ENCODE results near the gene TOMM6.
"Not testable (repeated sequence)": the region's sequence is repeated elsewhere in the genome, so short reads cannot be mapped to it uniquely, and the experiment has no call there.

The TOMM6 gene

DNA sequence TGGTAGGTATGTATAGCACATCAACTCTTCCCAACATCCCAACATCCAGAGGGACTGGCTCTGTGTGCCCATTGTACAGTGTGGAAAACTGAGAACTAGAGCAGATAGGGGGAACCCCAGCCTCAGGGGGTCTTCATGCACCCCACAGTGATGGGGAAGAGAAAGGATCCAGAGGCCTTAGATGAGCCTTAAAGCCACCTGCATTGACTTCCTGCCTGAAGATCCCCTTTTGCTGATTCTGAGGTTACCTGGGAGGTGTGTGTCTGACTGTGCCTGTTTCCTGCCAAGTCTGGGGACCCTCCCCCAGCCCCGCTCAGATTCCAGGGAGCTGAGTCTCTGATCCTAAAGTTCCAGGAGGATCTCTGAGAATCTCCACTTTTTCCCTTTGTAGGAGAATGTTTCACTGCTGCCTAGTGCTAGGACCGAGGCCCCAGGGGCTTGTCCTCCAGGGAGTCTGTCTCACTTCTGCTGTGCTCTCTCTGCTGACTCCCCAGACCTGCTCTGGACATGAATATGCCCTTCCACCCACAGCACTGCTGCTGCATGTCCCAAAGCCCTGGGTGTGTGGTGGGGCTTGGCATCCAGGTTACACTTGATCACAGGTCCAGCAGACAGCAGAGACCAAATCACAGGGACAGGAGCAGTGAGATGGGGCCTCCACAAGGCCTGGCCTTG is 27.5 kb upstream of the TOMM6 start:
- in situ Hi-C loops (cut with MboI; ENCODE audit: low sequenced_read_pairs), result no loop called here

DNA sequence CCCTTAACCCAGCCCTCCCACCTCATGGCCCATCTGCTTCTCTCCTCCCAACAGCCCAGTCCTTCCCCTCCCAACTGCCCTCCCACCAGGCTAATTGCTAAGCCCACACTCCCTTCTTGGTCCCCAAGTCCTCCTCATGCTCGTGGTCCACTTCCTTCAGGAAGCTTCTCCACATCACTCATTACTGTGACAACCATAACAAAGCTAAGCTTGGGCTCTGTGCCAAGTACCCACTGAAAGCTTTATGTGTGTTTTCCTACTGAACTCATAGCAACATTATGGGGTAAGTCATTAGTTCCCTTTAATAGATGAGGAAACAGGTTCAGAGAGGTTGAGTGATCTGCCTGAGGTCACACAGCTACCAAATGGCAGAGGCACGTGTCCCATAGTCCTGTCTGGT is 24.0 kb upstream of the TOMM6 start:
- in situ Hi-C loops (cut with MboI; ENCODE audit: low sequenced_read_pairs), result no loop called here

DNA sequence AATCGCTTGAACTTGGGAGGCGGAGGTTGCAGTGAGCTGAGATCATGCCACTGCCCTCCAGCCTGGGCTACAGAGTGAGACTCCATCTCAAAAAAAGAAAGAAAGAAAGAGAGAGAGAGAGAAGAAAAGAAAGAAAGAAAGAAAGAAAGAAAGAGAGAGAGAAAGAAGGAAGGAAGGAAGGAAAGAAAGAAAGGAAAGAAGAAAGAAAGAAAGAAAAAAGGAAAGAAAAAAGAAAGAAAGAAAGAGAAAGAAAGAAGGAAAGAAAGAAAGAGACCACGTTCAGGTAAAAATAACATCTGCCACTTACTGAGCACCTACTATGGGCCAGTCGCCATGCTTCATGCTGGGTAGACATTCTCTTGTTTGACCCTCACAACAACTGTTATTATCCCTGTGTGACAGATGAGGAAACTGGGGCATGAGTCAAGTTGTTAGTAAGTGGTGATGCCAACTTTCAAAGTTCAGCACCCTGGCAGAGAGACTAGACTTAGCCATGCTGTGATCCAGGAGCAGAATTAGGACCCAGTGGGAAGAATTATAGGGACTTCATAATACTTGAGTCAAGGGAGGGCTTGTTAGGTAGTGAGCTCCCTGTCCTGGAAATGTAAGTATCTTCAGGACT is 21.3 kb upstream of the TOMM6 start:
- in situ Hi-C loops (cut with MboI; ENCODE audit: low sequenced_read_pairs), result not testable (repeated sequence)

DNA sequence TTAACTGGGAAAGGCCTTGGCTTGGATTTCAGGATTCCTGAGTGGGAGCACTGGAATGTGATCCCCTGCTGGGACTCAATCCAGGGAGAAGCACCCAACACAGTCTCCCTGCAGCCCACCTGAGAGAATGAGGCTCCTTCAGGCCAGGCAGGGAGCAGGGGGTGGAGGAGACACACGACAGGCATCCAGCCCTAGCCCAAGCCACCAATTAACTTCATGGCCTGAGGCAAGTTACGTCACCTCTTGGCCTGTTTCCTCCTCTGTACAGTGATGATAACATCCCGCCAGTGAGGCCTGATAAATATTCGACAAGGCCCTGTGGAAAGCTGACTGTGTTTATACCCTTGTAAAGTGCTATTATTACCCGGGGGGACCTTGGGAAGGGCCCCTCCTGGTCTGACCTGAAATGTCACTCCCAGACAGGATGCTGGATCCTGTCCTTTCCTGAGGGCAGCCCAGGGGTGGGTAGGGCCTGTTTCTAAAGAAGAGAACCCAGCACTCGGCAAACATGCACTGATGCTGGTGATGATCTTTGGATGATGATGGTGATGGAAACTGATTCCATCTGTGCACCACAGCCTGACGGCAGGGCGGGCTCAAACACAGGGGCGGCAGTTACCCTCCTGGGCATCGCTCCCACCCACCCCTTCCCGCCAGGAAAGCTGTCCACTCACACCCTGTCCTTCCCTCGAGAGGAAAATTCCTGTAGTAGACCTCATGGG is 20.2 kb upstream of the TOMM6 start:
- in situ Hi-C loops (cut with MboI; ENCODE audit: low sequenced_read_pairs), result no loop called here

DNA sequence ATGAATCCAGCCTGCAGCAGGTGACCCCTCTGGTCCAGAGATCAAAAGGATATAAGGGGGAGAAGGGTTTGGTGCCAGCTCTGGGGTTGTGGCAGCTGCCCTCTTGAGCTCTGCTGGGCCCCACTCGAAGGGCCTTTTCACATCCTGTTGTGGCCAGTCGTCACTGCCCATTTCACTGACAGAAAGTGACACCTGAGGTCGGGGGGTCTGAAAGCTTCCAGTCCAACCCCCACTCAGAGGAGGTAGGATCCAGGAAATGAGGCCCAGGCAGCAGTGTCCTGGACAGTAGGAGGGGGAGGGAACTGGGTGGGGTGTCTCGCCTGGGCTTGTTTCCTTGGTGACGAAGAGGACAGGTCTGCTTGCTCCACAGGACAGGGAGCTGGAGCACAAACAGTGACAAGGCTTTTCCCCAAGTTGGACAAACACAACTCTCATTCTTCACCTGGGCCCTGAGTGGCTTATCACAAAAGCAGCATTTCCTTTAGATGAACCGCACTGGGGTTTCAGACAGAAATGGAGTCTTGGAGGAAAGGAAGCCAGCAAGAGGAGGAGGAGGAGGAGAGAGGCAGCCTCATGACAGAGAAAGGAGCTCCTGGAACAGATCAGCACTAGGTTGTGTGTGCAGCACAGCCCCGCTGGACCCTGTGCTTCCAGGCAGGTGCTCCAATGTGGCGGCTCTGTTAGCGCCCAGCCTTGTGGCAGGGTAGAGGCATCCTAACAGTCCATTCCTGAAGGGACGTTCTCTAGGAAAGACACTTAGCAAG is 18.8 kb upstream of the TOMM6 start:
- in situ Hi-C loops (cut with MboI; ENCODE audit: low sequenced_read_pairs), result no loop called here

DNA sequence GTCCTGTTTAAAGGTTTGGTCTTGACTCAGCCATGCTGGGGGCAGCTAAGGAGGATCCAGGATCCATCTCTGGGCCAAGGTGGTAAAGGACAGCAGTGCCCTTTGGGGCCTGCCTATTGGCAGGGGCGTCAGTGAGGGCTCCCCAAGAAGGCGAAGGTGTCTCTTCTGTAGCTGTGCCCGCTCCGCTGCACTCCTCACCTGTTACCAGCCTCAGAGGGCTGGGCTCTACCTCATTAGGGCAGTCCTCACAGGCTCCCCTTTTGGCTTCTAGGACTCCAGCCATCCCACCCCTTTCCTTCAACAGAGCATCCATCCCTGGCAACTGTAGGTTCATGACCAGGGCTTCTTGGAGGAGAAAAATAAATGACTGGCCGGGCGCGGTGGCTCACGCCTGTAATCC is 18.1 kb upstream of the TOMM6 start:
- in situ Hi-C loops (cut with MboI; ENCODE audit: low sequenced_read_pairs), result no loop called here

DNA sequence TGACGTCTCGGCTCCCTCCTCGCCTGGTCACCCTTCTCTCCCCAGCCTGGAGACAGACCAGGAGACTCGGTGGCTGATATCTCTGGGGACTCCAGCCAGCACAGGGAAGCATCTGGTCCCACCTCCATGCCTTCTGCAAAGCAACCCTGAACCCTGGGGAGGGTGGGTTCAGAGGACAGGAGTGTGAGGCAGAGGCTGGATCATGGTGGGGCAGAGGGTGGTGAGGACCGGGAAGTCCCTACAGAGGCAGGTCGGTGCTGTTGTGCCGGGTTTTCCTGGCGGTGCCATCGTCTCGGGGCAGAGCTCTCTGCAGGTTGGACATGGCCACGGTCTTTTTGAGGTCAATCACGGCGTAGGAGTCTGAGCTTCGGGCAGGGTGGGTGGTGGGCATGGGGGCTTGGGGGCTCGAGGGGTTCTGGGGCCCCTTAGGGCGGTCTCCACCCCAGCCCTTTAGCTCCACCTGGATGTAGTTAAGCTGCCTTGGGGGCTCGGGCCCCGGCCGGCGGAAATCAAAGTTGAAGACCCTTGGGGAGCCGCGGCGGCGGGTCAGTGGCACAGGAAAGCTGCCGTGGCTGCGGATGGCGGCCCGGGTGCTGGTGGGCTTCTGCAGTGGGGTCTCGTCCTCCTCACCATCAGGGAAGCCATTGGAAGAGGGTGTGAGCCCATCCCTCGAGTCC is 17.0 kb upstream of the TOMM6 start:
- in situ Hi-C loops (cut with MboI; ENCODE audit: low sequenced_read_pairs), result no loop called here

DNA sequence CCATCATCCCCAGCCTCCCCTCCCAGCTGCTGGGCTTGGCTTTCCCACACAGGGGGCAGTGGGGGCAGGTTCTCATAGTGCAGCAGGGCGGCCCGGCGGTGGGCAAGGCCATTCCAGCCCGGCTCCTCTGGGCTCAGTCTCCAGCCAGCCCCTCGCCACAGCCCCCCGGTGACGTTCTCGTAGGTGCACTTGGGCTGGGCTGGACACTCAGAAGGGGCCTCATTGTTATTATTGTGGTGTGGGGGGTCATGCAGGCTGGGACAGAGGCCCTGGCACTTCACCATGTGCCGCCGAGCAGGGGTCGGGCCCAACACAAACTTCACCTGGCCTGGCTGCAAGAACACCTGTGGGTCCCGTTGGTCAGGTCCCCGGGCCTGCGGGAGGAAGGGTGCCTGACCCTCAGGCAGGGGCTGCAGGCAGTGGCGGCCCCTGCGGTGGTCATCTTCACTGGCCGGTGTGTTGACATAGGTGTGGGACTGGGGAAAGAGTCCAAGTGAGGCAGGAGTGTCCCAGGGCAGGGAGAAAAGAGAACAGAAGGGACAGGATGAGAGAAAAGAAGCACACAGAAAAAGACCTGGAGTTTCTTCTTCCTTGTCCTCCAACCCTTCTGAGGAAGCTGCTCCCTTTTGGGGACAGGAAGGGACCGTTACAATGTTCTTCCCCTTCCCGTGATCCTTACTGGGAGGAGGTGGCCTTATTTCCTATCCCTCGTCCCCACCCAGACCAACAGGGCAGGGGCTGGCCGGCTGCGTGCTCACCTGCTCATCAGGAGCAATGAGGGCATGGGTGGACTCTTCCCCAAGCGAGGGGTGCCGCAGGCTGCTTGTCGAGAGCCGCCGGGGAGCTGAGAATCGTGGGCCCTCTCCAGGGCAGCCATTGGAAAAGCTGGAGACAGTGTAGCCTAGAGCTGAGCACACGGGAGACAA is 16.2 kb upstream of the TOMM6 start:
- in situ Hi-C loops (cut with MboI; ENCODE audit: low sequenced_read_pairs), result no loop called here

DNA sequence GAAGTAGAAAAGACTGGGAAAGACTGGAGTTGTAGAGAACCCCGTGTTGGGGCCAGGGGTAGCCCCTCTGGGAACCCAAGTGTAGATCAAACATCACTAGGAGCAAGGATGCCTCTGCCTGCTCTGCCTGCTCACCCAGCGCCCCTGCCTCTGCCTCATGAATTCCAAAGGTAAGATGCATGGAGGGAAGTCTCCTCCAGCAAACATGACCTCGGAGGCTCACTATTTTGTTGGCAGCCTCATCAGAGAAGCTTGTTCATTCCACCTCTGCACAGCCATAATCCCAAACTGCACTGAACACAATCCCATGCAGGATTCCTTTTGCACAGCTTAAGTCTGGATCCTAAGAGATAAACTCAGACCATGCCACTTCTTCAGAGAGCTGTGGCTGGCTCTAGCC is 12.7 kb upstream of the TOMM6 start:
- in situ Hi-C loops (cut with MboI; ENCODE audit: low sequenced_read_pairs), result no loop called here

DNA sequence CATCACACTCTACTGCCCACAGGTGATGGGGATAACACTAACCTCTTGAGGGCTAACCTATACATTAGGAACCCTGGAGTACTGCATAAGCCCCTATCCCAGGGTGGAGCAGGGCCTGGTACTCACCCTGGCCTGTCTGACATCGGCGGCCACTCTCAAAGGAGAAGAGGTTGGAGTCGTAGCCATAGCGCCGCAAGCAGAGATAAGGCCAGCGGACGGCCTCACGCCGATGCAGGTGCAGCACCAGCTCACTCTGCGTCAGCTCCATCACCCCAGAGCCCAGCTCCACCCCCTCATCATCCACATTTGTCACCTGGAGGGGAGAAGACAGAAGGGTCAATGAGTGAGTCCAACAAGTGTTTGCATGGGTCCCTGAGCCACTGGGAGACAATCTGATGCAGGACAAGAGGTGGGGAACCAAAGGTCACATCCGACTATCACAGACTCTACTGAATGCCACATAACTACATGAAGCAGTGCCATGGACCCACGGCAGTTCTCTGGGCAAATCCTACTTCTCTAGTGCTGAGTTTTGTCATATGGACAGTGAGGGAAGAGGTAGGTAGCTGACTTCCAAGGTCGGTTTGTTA is 12.1 kb upstream of the TOMM6 start:
- in situ Hi-C loops (cut with MboI; ENCODE audit: low sequenced_read_pairs), result no loop called here

DNA sequence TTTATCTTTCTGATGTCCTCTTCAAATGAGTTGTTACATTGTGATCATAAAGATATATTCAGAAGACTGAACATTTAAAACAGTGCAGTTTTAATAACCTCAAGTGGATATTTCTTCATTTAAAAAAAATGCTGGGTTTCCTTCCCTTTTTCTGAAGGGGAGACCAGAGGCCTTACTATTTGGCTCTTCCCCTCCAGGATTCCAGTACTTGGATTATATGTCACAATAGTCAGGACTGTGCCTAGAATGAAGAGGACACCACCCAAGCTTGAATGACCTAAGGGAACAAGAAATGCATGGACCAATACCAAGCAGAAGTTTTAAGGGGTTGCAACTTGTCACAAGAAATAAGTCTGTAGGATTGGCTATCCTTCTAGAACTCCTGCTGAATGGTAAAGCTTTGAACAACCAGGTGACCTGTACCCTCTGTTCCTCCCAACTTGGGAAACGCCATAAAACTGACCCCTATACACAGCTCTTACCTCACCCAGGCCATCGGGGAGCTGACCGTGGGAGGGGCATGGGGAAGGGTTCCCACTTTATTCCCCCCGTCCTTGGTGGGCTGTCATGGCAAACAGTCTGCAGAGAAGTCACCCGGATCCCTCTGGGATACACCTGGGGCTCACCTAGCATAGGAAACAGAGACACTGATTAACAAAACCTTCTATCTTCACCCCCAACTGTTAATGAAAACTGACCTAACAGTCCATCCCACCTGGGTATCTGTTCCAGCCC is 9.8 kb upstream of the TOMM6 start:
- in situ Hi-C loops (cut with MboI; ENCODE audit: low sequenced_read_pairs), result no loop called here

DNA sequence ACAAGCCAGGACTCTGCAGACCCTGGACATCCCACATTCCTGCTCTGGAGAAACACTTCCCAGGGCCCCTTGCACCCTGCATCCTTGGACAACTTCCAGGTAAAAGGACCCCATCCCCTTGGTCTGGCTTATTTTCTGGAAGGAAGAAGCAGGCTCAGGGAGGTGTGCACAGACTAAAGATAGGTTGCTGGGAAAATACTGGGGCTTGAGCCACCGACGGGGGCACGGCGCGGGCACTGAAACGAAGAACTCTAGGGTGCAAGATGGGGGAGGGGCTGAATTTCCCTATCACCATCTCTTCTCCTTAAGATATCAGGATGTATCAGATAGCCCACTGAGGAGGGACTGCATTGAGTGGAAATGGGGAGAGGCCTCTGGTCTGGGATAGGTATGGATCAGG is 8.6 kb upstream of the TOMM6 start:
- in situ Hi-C loops (cut with MboI; ENCODE audit: low sequenced_read_pairs), result no loop called here

DNA sequence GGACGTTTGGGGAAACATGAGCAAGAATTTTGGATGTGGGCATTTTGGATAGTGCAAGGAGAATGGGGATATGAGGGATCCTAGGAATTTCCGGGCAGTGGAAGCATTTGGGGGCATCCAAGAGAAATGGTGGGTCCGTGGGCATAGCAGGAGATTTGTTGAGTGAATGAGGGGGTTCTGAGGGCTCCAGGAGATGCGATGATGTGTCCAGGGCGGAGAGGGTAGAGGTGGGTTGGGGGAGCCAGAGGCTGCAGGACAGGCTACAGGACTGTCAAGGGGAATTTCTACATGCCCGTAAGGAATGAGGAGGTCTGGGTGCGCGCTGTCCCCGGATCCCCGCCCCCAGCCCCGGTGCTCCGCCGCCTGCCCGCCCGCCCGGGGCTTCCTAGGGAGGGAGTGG is 8.2 kb upstream of the TOMM6 start:
- in situ Hi-C loops (cut with MboI; ENCODE audit: low sequenced_read_pairs), result no loop called here

DNA sequence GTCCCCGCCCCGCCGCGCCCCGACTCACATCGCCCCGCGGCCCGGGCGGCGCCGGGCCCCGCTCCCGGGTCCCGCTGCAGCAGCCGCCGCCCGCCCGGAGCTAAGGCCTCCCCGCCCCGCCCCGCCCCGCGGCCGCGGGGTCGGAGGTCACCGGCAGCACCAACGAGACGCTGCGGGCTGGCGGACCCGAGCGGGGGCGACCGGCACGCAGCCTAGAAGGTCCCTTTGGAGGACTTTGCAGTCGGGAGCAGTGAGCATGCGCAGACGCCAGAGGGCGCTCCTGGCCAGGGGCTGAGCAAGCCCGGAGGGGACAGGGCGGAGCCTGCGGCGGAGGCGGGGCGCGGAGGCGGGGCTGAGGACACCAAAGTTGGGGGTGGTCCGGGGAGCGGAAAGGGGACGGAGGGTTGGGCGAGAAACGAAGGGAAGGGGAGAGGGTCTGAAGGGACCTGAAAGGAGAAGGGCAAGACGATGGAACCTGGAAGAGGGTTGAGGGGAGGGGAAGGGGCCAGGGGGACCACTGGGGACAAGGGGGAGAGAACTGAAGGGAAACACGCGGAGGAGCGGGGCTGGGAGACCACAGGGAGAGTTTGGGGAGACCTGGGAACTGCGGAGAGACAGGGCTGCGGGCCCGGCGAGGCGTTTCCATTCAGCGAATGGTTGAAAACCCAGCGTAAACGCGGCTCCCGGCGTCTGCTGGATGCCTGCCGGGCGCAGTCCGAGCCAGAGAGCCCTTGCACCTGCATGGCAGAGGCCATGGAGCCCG is 7.5 kb upstream of the TOMM6 start, which contains the start of gene FRS3:
FRS3 (minus strand) TSS at position 113 of the 763 bp plus-strand sequence. CDS start 2,913 bp downstream, outside the sequence.
- in situ Hi-C loops (cut with MboI; ENCODE audit: low sequenced_read_pairs), result loop anchor here (10.0 kb wide), 1 partner anchor 265 kb away; no protein-coding TSS in a partner anchor

DNA sequence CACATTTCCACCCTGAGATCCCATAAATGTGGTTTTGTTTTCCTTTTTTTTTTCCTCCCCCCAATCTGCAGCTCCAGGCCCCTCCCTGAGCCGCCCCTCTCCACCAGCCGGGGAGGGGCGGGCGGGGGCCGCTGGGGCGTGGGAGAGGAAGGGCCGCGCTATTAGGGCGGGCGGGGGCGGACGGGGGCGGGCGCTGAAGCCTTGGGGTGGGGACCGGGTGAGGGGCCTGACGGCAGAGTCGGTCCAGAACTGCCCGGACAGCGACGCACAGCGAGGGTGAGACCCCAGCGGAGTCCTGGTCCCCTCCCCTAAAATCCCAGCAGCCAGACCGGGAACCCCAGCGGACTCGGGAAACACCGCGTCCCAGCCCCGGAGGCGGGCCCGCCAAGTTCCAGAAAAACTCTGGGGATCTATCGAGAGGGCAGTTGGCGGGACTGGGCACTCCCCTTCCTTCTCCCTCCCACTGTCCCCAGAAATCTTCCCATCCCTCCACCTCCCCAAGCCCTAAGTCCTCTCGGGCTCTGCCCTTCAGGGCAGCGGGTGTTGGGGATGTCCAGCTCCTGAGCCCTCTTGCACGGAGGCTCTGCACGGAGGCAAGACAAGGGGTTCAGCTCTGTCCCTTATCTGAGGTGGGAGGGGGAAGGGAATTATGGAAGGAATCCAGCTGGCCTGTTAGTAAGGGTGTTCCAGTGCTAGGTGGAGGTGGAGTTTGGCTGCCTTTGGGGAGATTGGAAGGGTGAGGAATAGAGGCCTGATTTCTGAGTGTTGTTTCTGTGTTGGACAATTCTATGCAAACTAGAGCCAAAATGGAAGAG is 6.7 kb upstream of the TOMM6 start, which contains the start of gene PRICKLE4:
PRICKLE4 (plus strand) TSS at position 232 of the 815 bp plus-strand sequence. CDS start 2,692 bp downstream, outside the sequence.
- in situ Hi-C loops (cut with MboI; ENCODE audit: low sequenced_read_pairs), result loop anchor here (10.0 kb wide), 1 partner anchor 264 kb away; no protein-coding TSS in a partner anchor

DNA sequence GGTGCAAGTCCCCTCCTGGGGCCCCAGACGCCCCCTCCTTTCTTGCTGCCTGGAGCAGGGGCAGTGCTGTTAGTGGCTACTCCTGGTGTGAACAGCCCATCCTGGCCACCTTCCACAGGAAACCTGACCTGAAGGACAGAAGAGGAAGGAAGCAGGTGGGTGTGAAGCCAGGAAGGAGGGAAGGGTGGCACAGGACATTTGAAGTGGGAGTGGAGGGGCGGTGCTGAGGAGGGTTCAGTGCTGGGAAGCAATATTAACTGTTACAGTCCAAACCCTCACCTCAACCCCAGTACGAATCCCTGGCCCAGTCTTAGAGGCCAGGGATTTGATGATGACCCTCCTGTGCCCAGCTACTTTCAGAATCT is 6.1 kb upstream of the TOMM6 start:
- in situ Hi-C loops (cut with MboI; ENCODE audit: low sequenced_read_pairs), result loop anchor here (10.0 kb wide), 1 partner anchor 263 kb away; no protein-coding TSS in a partner anchor
